ENCODE results near the gene STXBP2. TPM values are rescaled to one million over a fixed set of nuclear protein-coding genes. Genes with fewer than 3 reads are reported as not detected.

The STXBP2 gene
- 253 TPM for total RNA-seq
- polyA plus RNA-seq: 100 to 1,000 TPM in 1 of 4 donors, 10 to 100 TPM in 3; 57.5 to 105 (median 86.7) TPM

DNA sequence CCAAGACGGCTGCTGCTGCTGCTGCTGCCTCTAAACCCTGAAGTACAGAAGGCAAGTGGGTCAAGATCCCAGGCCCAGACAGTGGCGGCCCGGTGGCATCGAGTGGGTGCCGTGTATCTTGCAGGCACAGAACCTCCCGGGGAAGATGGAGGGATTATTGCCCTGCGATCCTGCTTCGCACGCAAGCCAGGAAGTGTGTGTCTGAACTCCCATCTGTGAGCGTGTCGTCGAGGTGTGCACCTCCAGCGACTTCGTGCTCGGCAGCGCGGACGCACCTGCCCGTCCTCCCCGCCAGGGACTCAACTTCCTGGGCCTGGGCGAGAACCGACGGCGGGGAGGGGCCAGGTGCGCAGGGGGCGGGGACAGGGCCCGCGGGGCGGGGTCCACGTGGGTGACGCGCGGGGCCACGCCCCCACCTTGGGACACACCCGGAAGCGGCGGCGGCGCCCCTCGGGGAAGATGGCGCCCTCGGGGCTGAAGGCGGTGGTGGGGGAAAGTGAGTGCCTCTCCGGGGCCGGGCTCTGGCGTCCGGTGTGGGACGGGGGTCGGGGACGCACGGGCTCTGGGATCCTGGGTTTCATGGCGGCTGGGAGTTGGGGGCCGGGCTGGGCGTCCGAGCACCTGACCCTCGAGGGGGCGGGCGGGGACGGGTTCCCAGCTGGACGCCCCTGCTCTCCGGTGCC lies at the start of gene STXBP2:
Gene STXBP2 (plus strand): TSS at position 420 of the 683 bp plus-strand sequence. CDS start 40 bp downstream, at position 460.
- H3K27me3 Mint-ChIP-seq: no peaks in the 10 kb centered on the region
- H3K4me3 Mint-ChIP-seq: peak within 1 kb of the TSS; percentile 84 to 94 (median 88)
- H3K9me3 ChIP-seq (ENCODE audit: control insufficient read depth in 2 of 2, low read length in 2 of 2): no peaks in the 10 kb centered on the region
- peaks cover 0 to 60% (median 18%) of the 10 kb centered on the region in 4 donors for H3K4me1 Mint-ChIP-seq
- H3K27me3 ChIP-seq (ENCODE audit: control insufficient read depth, insufficient read depth, low read length): no peaks in the 10 kb centered on the region
- H3K9me3 Mint-ChIP-seq: no peaks in the 10 kb centered on the region
- peak within 1 kb of the TSS; percentile 90 for H3K27ac ChIP-seq (ENCODE audit: insufficient read depth, low read length, poor library complexity, severe bottlenecking)
- H3K27ac Mint-ChIP-seq: peak within 1 kb of the TSS; percentile 85 to 93 (median 91)
- peak within 1 kb of the TSS; percentile 62 for H3K4me3 ChIP-seq (ENCODE audit: low read depth, low read length)
- DNase-seq: peak; percentile 90 to 92 (median 90)
- peaks cover 11% of the 10 kb centered on the region for H3K36me3 Mint-ChIP-seq
- ATAC-seq (ENCODE audit: low read depth in 2 of 2): peak; percentile 96
- peaks cover 13% of the 10 kb centered on the region for H3K36me3 ChIP-seq (ENCODE audit: control insufficient read depth, insufficient read depth, low read length)
- H3K4me1 ChIP-seq (ENCODE audit: control insufficient read depth, insufficient read depth, low read length, poor library complexity, severe bottlenecking): peaks cover 34% of the 10 kb centered on the region

DNA sequence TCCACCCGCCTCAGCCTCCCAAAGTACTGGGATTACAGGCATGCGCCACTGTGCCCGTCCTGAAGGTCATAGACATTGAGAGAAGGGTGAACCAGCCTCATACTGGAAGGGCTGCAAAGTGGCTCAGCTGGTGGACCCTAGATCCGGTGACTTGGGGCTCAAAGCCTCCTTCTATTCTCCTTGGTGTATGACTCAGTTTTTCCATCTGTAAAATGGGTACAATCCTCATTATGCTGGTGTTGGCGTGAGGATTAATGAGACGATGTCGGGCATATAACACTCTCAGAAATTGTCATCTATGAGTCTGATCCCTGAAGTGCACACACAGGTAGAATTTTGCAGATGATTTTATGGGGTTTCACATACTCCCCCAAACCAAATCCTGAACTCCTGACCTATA lies 47.1 kb upstream of the STXBP2 start:
- Histone ChIP-seq H3K36me3 (ENCODE audit: control insufficient read depth, insufficient read depth, low read length) (no peaks in the 10 kb centered on the region), H3K9me3 (ENCODE audit: control insufficient read depth in 2 of 2, low read length in 2 of 2) (no peaks in the 10 kb centered on the region), H3K27ac (ENCODE audit: insufficient read depth, low read length, poor library complexity, severe bottlenecking) (no peak overlapping the region), H3K4me1 (ENCODE audit: control insufficient read depth, insufficient read depth, low read length, poor library complexity, severe bottlenecking) (no peaks in the 10 kb centered on the region), H3K4me3 (ENCODE audit: low read depth, low read length) (no peak overlapping the region), H3K27me3 (ENCODE audit: control insufficient read depth, insufficient read depth, low read length) (no peaks in the 10 kb centered on the region)
- Mint-ChIP-seq H3K36me3 (no peaks in the 10 kb centered on the region), H3K27me3 (peaks cover 19% of the 10 kb centered on the region), H3K27ac (no peak overlapping the region), H3K4me3 (no peak overlapping the region), H3K4me1 (no peaks in the 10 kb centered on the region), H3K9me3 (peaks cover 0 to 2% (median 0%) of the 10 kb centered on the region in 7 donors)
- no peak for ATAC-seq (ENCODE audit: low read depth in 2 of 2)
- DNase-seq: no peak

DNA sequence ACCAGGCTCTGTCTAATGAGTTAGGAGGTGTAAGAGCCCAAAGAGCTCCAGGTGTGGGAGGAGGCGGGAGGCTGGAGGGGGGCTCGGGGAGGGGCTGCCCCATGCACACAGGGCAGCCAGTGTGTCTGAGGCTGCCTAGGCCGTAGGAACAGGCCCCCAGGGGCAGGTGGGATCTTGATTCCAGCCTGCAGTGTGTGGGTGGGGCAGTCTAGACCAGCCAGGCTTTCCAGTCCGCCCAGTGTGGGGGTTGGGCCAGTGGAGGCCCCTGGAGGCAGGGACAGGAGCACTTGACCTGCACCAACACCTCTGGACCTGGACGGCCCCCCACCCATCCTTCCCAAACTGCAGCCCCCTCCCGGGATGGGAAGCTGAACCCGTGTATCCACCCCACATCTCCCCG lies 46.7 kb upstream of the STXBP2 start:
- no peak overlapping the region for H3K4me3 ChIP-seq (ENCODE audit: low read depth, low read length)
- DNase-seq: no peak
- ATAC-seq (ENCODE audit: low read depth in 2 of 2): no peak
- peaks cover 23% of the 10 kb centered on the region for H3K27me3 Mint-ChIP-seq
- H3K36me3 Mint-ChIP-seq: no peaks in the 10 kb centered on the region
- H3K4me3 Mint-ChIP-seq: no peak overlapping the region
- no peaks in the 10 kb centered on the region for H3K27me3 ChIP-seq (ENCODE audit: control insufficient read depth, insufficient read depth, low read length)
- H3K36me3 ChIP-seq (ENCODE audit: control insufficient read depth, insufficient read depth, low read length): no peaks in the 10 kb centered on the region
- no peaks in the 10 kb centered on the region for H3K9me3 ChIP-seq (ENCODE audit: control insufficient read depth in 2 of 2, low read length in 2 of 2)
- H3K27ac ChIP-seq (ENCODE audit: insufficient read depth, low read length, poor library complexity, severe bottlenecking): no peak overlapping the region
- peaks cover 0 to 4% (median 2%) of the 10 kb centered on the region in 4 donors for H3K4me1 Mint-ChIP-seq
- H3K4me1 ChIP-seq (ENCODE audit: control insufficient read depth, insufficient read depth, low read length, poor library complexity, severe bottlenecking): no peaks in the 10 kb centered on the region
- H3K27ac Mint-ChIP-seq: no peak overlapping the region
- peaks cover 0 to 2% (median 0%) of the 10 kb centered on the region in 7 donors for H3K9me3 Mint-ChIP-seq

DNA sequence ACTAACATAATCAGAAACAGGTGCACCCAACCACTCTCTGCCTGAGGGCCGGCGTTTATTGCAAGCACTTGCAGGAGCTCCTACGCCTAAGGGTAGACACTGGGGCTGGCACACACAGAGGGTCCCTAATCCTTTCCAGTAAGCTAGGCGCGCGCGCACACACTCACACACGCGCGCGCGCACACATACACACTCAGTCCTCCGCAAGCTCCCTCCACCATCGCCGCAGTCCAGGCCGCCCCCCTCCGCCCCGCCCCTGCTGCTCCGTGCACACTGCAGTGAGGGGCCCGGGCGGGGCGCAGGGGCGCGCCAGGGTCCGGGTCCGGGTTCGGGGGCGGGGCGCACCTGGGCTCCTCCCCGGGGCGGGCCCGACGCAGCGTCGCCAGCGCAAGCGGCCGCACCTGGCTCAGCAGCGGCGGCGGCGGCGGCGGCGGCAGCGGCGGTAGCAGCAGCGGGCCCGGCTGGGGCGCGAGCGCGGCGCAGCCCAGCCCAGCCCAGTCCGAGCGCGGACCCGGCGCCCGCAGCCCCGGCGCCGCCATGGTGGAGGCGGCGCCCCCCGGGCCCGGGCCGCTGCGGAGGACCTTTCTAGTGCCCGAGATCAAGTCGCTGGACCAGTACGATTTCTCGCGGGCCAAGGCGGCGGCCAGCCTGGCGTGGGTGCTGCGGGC lies 41.3 kb upstream of the STXBP2 start, which contains the start of gene CAMSAP3:
Gene CAMSAP3 (plus strand): TSS at position 398 of the 668 bp plus-strand sequence. CDS start 140 bp downstream, at position 538.
- ATAC-seq (ENCODE audit: low read depth in 2 of 2): peak; percentile 63
- H3K9me3 Mint-ChIP-seq: peaks cover 0 to 2% (median 0%) of the 10 kb centered on the region in 7 donors
- peaks cover 49% of the 10 kb centered on the region for H3K27me3 Mint-ChIP-seq
- H3K36me3 Mint-ChIP-seq: no peaks in the 10 kb centered on the region
- no peak within 1 kb of the TSS for H3K4me3 ChIP-seq (ENCODE audit: low read depth, low read length)
- H3K4me1 Mint-ChIP-seq: peaks cover 0 to 11% (median 4%) of the 10 kb centered on the region in 4 donors
- DNase-seq: peak in 2 of 3 donors; percentile 8 to 43
- no peak within 1 kb of the TSS for H3K27ac Mint-ChIP-seq
- H3K4me1 ChIP-seq (ENCODE audit: control insufficient read depth, insufficient read depth, low read length, poor library complexity, severe bottlenecking): peaks cover 7% of the 10 kb centered on the region
- peaks cover 8% of the 10 kb centered on the region for H3K27me3 ChIP-seq (ENCODE audit: control insufficient read depth, insufficient read depth, low read length)
- H3K9me3 ChIP-seq (ENCODE audit: control insufficient read depth in 2 of 2, low read length in 2 of 2): no peaks in the 10 kb centered on the region
- no peak within 1 kb of the TSS for H3K27ac ChIP-seq (ENCODE audit: insufficient read depth, low read length, poor library complexity, severe bottlenecking)
- no peaks in the 10 kb centered on the region for H3K36me3 ChIP-seq (ENCODE audit: control insufficient read depth, insufficient read depth, low read length)
- H3K4me3 Mint-ChIP-seq: peak within 1 kb of the TSS in 3 of 4 donors; percentile 12 to 91 (median 71)

DNA sequence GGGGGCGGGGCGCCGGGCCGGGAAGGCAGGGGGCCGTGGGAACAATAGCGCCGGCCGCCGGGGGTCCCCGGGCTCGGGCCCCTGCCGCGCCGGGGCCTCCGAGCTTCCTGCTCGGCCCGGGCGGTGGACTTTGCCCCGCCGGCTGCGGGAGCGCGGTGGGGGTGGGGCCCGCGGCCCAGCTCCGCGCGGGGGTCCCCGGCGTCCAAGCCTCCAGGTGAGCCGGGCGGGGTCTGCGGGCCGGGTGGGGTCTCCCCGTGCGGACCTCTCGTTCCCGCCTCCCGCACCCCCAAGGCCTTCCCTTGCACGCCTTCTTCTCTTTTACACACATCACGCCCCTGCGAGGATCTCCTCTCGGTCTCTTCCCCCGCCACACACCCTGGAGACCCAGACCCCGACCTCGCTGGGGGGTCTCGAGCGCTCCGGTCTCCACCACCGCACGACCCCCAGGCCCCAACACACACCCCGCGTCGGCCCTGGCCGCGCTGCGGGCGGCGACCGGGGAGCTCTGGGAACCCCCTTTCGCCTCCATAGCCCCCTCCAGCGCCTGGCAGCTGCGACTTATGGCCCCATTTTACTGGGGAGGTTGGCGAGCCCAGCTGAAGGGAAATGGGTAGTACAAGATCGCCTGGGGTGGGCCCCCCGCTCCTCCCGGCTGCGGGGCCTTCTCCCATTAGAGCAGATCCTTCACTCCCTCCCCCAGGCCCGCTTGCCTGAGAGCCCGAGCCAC lies 40.5 kb upstream of the STXBP2 start:
- Histone ChIP-seq H3K9me3 (ENCODE audit: control insufficient read depth in 2 of 2, low read length in 2 of 2) (no peaks in the 10 kb centered on the region), H3K4me3 (ENCODE audit: low read depth, low read length) (no peak overlapping the region), H3K27ac (ENCODE audit: insufficient read depth, low read length, poor library complexity, severe bottlenecking) (no peak overlapping the region), H3K4me1 (ENCODE audit: control insufficient read depth, insufficient read depth, low read length, poor library complexity, severe bottlenecking) (peaks cover 7% of the 10 kb centered on the region), H3K36me3 (ENCODE audit: control insufficient read depth, insufficient read depth, low read length) (no peaks in the 10 kb centered on the region), H3K27me3 (ENCODE audit: control insufficient read depth, insufficient read depth, low read length) (peaks cover 8% of the 10 kb centered on the region)
- Mint-ChIP-seq H3K4me1 (peaks cover 0 to 11% (median 4%) of the 10 kb centered on the region in 4 donors), H3K27me3 (peaks cover 49% of the 10 kb centered on the region), H3K27ac (no peak overlapping the region), H3K4me3 (peak overlapping the region in 2 of 4 donors; percentile 47 to 50), H3K36me3 (no peaks in the 10 kb centered on the region), H3K9me3 (peaks cover 0 to 4% (median 0%) of the 10 kb centered on the region in 7 donors)
- ATAC-seq (ENCODE audit: low read depth in 2 of 2) (no peak), DNase-seq (no peak)

DNA sequence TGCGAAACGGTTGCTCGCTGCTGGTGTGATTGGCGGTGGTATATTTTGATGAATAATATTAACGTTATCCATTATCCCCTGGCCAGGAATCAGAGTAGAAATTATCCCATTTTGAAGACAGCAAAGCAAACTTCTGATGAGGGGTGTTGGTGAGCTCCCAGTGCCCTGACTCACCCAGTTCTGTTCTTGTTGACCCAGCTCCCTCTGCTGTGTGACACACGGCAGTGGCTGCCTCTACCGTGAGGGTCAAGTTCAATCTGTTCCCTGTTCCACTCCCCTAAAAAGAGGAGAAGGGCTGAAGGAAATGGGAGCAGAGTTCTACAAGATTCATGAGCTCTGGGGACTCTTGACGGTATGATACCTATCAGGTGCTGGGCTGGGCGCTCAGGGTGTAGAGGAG lies 39.2 kb upstream of the STXBP2 start:
- H3K4me3 Mint-ChIP-seq: peak overlapping the region in 2 of 4 donors; percentile 19 to 67
- ATAC-seq (ENCODE audit: low read depth in 2 of 2) (no peak), DNase-seq (no peak)
- Histone ChIP-seq H3K4me1 (ENCODE audit: control insufficient read depth, insufficient read depth, low read length, poor library complexity, severe bottlenecking) (peaks cover 7% of the 10 kb centered on the region), H3K27ac (ENCODE audit: insufficient read depth, low read length, poor library complexity, severe bottlenecking) (no peak overlapping the region), H3K4me3 (ENCODE audit: low read depth, low read length) (no peak overlapping the region), H3K9me3 (ENCODE audit: control insufficient read depth in 2 of 2, low read length in 2 of 2) (no peaks in the 10 kb centered on the region), H3K27me3 (ENCODE audit: control insufficient read depth, insufficient read depth, low read length) (peaks cover 8% of the 10 kb centered on the region), H3K36me3 (ENCODE audit: control insufficient read depth, insufficient read depth, low read length) (no peaks in the 10 kb centered on the region)
- no peak overlapping the region for H3K27ac Mint-ChIP-seq
- peaks cover 0 to 5% (median 0%) of the 10 kb centered on the region in 7 donors for H3K9me3 Mint-ChIP-seq
- H3K36me3 Mint-ChIP-seq: no peaks in the 10 kb centered on the region
- H3K4me1 Mint-ChIP-seq: peaks cover 0 to 11% (median 4%) of the 10 kb centered on the region in 4 donors
- H3K27me3 Mint-ChIP-seq: peaks cover 46% of the 10 kb centered on the region

DNA sequence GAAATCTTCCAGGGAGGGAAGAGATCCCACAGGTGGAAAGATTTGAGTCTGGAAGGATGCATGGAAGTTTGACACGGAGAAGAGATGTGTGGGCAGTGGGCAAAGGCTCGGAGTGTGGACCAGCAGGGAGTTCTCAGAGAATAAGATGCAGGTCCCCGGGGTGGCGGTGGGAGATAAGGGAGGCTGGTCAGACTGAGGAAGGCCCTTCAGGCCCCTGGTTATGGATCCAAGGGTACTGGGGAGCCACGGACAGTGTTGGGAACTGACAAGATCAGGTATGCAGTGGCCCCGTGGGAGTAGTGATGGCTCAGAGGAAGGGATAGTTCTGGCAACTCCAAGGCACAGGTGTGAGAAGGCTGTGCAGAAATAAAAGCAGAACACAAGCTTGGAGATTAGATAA lies 38.7 kb upstream of the STXBP2 start:
- no peaks in the 10 kb centered on the region for H3K36me3 ChIP-seq (ENCODE audit: control insufficient read depth, insufficient read depth, low read length)
- H3K4me3 ChIP-seq (ENCODE audit: low read depth, low read length): no peak overlapping the region
- ATAC-seq (ENCODE audit: low read depth in 2 of 2): no peak
- Mint-ChIP-seq H3K27ac (no peak overlapping the region), H3K36me3 (no peaks in the 10 kb centered on the region), H3K4me3 (peak overlapping the region in 2 of 4 donors; percentile 54 to 61), H3K9me3 (peaks cover 0 to 5% (median 0%) of the 10 kb centered on the region in 7 donors), H3K27me3 (peaks cover 45% of the 10 kb centered on the region), H3K4me1 (peaks cover 0 to 11% (median 4%) of the 10 kb centered on the region in 4 donors)
- H3K9me3 ChIP-seq (ENCODE audit: control insufficient read depth in 2 of 2, low read length in 2 of 2): no peaks in the 10 kb centered on the region
- peaks cover 7% of the 10 kb centered on the region for H3K4me1 ChIP-seq (ENCODE audit: control insufficient read depth, insufficient read depth, low read length, poor library complexity, severe bottlenecking)
- peaks cover 8% of the 10 kb centered on the region for H3K27me3 ChIP-seq (ENCODE audit: control insufficient read depth, insufficient read depth, low read length)
- no peak overlapping the region for H3K27ac ChIP-seq (ENCODE audit: insufficient read depth, low read length, poor library complexity, severe bottlenecking)
- DNase-seq: no peak
